GM12875 (cell line): ENCODE data around the gene SEMG2.

Experiments
- H3K4me3 ChIP-seq: one replicate; pipeline ENCODE4 v1.5.1; 2011; ENCODE audit warnings: low read depth, low read length, control low read depth
- CTCF ChIP-seq: IDR thresholded peaks from 2 replicates; pipeline ENCODE4 v1.5.1; 2011; ENCODE audit warnings: low read depth, mild to moderate bottlenecking, control low read depth, inconsistent platforms, low read length, moderate library complexity, borderline replicate concordance; ENCODE audit not compliant: insufficient read depth

The SEMG2 gene

GRCh38 chr20:45209924-45210323 is 11.2 kb upstream of the SEMG2 start:
- no peak overlapping the region for H3K4me3 ChIP-seq
- no peak for TF ChIP-seq CTCF

DNA sequence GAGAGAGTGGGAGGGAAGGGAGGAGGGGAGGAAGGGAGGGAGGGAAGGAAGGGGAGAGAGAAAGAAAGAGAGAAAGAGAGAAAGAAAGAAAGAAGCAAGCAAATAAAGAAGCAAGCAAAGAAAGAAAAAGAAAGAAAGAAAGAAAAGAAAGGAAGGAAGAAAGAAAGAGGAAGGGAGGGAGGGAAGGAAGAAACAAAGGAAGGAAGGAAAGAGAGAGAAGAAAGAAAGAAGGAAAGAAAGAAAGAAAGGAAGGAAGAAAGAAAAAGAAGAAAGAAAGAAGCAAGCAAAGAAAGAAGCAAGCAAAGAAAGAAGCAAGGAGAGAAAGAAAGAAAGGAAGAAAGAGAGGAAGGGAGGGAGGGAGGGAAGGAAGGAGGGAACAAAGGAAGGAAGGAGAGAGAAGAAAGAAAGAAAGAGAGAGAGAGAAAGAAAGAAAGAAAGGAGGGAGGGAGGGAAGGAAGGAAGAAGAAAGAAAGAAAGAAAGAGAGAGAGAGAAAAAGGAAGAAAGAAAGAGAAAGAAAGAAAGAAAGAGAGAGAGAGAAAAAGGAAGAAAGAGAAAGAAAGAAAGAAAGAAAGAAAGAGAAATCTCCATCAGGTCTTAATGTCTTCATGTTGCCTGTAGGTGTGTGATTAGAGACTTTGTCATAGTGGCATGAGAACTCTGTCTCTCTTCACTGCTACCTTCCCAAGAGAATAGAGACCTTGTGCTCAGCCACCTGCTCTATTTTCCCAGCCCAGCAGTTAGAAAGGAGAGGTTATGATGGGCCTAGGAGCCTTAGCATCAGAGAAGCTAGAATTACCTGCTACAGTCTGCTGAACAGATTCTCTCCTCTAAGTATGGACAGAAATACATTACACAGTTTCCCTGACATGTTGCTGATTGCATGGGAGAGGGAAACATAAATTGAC is 9.4 kb upstream of the SEMG2 start:
- no peak overlapping the region for H3K4me3 ChIP-seq
- TF ChIP-seq CTCF = no peak

- no peak for TF ChIP-seq CTCF
- H3K4me3 ChIP-seq = no peak overlapping the region
These were observed 8.3 kb upstream of the SEMG2 start for GRCh38 chr20:45212836-45213235.

GRCh38 chr20:45218124-45218523 is 3.0 kb upstream of the SEMG2 start:
- TF ChIP-seq CTCF = no peak
- H3K4me3 ChIP-seq = no peak overlapping the region

DNA sequence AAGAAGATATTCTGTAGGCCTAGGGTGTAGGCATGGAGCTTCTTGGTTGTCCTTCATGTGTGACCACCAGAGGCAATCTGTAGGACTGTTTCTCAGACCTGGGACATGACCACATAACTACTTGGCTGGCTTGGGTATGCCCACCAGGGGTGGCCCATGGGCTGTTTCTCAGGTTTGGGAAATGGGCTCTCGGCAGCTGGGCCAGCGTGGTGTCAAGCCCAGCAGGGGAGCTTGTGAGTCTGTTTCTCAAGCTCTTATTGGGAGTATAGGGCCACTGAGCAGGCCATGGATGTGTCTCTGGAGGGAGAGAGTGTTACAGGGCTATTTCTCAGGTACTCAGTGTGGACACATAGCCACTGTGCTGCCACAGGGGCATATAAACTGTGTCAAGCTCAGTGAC is 2.5 kb upstream of the SEMG2 start:
- H3K4me3 ChIP-seq = no peak overlapping the region
- TF ChIP-seq CTCF = no peak

GRCh38 chr20:45223136-45223535 is 2.0 kb downstream of the SEMG2 start:
- H3K4me3 ChIP-seq = no peak overlapping the region
- no peak for TF ChIP-seq CTCF

- no peak for TF ChIP-seq CTCF
- no peak overlapping the region for H3K4me3 ChIP-seq
These were observed 5.1 kb downstream of the SEMG2 start for GRCh38 chr20:45226287-45226686.
